Effector memory CD4-positive, alpha-beta T cell (primary cell): ENCODE measurements around the gene CCDC85B.

ENCODE experiments used
- DNase-seq, 3 donors: peaks; one replicate each; pipeline ENCODE4 v3.0.0-alpha.2; 2020
- H3K27ac ChIP-seq: 2 replicates; pipeline ENCODE4 v1.7.0; 2013; ENCODE audit warnings: mild to moderate bottlenecking, low read length, moderate library complexity; ENCODE audit not compliant: insufficient read depth, poor library complexity, severe bottlenecking
- H3K27me3 ChIP-seq: replicated peaks from 2 replicates; pipeline ENCODE4 v1.7.0; 2013; ENCODE audit warnings: mild to moderate bottlenecking, low read length; ENCODE audit not compliant: insufficient read depth, control insufficient read depth, poor library complexity, severe bottlenecking
- H3K36me3 ChIP-seq: 2 replicates; pipeline ENCODE4 v1.7.0; 2013; ENCODE audit warnings: mild to moderate bottlenecking, low read length, moderate library complexity; ENCODE audit not compliant: control insufficient read depth, insufficient read depth
- H3K4me1 ChIP-seq: 2 replicates; pipeline ENCODE4 v1.7.0; 2013; ENCODE audit warnings: low read length, mild to moderate bottlenecking; ENCODE audit not compliant: control insufficient read depth, insufficient read depth, poor library complexity, severe bottlenecking
- H3K4me3 ChIP-seq: 2 replicates; pipeline ENCODE4 v1.7.0; 2013; ENCODE audit warnings: low read length, low read depth, mild to moderate bottlenecking; ENCODE audit not compliant: insufficient read depth, poor library complexity, severe bottlenecking
- H3K9me3 ChIP-seq: 2 replicates; pipeline ENCODE4 v1.7.0; 2013; ENCODE audit warnings: mild to moderate bottlenecking, low read length, moderate library complexity; ENCODE audit not compliant: control insufficient read depth

CCDC85B gene

DNA sequence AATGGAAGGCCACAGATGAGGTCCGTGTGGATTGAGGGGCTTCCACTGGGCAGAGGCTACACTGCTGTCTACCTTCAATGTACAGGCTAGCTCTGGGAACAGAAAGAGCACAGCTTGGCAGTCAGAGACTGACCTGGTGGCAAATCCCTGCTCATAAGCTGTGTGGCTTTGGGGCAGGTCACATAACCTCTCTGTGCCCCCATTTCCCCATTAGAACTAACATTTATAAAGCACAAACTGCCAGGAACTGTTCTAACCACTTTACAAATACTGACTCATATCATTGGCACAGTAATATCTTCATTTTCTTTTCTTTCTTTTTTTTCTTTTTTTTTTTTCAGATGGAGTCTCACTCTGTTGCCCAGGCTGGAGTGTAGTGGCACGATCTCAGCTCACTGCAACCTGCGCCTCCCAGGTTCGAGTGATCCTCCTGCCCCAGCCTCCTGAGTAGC is 6.6 kb downstream of the CCDC85B start:
- Histone ChIP-seq H3K4me1 (peaks cover 43% of the 10 kb centered on the region), H3K4me3 (no peak overlapping the region), H3K36me3 (no peaks in the 10 kb centered on the region), H3K27me3 (peaks cover 11% of the 10 kb centered on the region), H3K27ac (no peak overlapping the region), H3K9me3 (no peaks in the 10 kb centered on the region)
- no peak for DNase-seq

DNA sequence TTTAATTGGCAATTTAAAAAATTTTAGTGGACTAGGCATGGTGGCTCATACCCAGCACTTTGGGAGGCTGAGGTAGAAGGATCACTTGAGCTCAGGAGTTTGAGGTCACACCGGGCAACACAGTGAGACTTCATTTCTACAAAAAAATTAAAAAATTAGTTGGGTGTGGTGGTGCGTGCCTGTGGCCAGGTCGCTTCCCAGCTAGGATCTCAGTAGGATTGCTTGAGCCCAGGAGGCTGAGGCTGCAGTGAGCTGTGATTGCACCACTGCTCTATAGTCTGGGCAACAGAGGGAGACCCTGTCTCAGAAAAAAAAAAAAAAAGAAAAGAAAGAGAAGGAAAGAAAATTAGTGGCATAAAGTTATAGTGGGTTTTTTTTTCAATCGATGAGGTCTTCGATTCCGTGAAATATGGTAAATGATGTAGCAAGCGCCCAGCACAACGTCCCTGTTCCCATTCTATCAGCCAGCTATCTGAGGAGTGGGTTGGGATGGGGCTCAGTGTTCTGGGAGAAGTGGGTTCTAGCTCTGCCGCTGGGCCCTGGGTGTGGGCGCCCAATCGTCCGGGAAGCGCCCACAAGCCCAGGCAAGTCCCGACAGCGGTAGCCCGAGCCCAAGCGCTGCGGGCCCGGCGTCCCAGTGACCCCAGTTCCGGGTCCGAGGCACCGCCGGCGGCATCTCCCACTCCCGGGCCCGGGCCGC is 8.3 kb downstream of the CCDC85B start:
- Histone ChIP-seq H3K4me3 (peak overlapping the region; percentile 54), H3K27ac (no peak overlapping the region), H3K4me1 (peaks cover 26% of the 10 kb centered on the region), H3K27me3 (peaks cover 11% of the 10 kb centered on the region), H3K36me3 (no peaks in the 10 kb centered on the region), H3K9me3 (no peaks in the 10 kb centered on the region)
- DNase-seq, result no peak

DNA sequence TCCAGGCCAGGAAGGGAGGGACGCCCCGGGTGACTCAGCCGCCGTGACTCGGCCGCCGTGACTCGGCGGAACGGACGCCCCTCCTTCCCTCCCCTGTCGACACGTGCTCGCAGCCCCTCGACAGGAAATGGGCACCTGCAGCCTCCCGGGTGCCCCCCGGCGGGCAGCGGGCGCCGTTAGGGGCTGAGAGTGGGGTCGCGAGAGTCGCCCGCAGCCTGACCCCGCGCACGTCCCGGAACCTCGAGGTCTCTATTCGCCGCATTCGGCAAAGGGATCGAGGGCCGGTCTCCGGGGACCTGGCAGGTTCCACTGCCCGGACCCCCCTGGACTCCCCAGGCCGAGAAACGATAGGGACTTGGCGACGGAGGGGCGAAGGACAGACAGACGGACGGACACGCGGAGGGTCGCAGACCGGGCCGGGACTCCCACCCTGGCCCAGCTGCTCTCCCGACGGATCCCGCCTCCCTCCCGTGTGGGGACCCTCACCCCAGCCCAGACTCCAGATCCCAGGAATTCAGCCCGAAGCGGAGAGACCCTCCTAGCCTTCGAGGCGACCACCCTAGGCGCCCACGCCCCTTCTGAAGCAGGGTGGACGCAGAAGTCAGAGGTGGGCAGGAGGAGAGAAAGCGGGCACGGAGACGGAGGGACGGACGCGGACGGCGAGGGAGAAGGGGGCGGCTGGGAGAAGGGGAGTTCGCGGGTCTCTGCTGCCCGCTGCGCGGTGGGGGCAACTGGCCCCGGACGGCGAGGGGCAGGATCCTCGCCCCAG is 9.1 kb downstream of the CCDC85B start:
- H3K4me3 ChIP-seq, result peak overlapping the region; percentile 54
- H3K27me3 ChIP-seq, result peaks cover 11% of the 10 kb centered on the region
- peaks cover 19% of the 10 kb centered on the region for H3K4me1 ChIP-seq
- no peaks in the 10 kb centered on the region for H3K9me3 ChIP-seq
- peak overlapping the region; percentile 26 for H3K27ac ChIP-seq
- peak; percentile 44 to 46 (median 45) for DNase-seq
- H3K36me3 ChIP-seq, result no peaks in the 10 kb centered on the region

DNA sequence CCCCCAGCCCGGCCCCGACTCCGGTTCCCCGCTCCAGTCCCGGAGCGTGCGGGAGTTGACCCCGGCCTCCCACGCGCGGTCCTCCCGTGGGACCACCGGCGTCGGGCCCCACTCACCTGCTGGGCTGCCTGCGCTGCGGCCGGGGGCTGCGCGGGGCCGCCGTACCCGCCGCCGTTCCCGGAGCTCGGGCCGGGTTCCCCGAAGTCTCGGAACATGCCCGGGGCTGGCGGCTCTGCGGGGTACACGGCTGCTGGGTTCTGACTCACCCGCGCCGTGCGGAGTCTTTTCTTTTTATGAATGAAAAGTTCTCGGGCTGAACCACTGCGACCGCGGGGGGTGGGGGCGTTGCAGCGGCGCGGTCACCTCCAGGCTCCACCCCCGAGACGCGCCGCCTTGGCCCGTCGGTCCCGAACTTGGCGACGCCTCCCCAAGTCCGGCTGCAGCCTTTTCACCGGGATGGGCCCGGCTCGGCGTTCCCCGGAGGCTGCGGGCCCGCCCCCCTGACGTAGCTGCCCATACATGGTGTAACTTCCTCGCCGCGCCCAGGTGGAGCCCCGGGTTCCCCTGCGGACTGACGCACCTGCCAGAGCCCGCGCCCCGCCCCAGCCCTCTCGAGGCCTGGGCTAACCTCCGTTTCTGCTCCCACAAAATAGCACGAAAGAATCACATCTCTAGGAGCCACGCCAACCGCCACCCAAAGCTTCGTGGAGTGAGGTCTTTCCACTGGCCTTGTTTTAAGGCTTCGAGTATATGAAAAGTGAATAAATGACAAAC is 9.8 kb downstream of the CCDC85B start, which contains the start of gene FOSL1:
FOSL1 (minus strand) TSS at position 264 of the 774 bp plus-strand sequence; CDS start at position 215, 49 bp downstream.
- Histone ChIP-seq H3K9me3 (no peaks in the 10 kb centered on the region), H3K4me1 (peaks cover 19% of the 10 kb centered on the region), H3K36me3 (no peaks in the 10 kb centered on the region), H3K27me3 (peaks cover 11% of the 10 kb centered on the region), H3K27ac (peak within 1 kb of the TSS; percentile 26), H3K4me3 (peak within 1 kb of the TSS; percentile 54)
- DNase-seq, result peak; percentile 94 to 96 (median 94)

DNA sequence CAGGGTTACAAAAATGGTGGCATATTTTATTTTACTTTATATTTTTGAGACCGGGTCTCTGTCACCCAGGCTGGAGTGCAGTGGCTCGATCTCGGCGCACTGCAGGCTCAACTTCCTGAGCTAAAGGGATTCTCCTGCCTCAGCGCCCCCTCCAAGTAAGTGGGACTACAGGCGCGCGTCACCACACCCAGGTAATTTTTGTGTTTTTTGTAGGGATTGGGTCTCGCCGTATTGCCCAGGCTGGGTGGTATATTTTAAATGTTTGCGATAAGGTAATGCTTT is 10.4 kb downstream of the CCDC85B start:
- Histone ChIP-seq H3K27me3 (peaks cover 11% of the 10 kb centered on the region), H3K27ac (no peak overlapping the region), H3K36me3 (no peaks in the 10 kb centered on the region), H3K9me3 (no peaks in the 10 kb centered on the region), H3K4me1 (peaks cover 19% of the 10 kb centered on the region), H3K4me3 (no peak overlapping the region)
- DNase-seq, result no peak

DNA sequence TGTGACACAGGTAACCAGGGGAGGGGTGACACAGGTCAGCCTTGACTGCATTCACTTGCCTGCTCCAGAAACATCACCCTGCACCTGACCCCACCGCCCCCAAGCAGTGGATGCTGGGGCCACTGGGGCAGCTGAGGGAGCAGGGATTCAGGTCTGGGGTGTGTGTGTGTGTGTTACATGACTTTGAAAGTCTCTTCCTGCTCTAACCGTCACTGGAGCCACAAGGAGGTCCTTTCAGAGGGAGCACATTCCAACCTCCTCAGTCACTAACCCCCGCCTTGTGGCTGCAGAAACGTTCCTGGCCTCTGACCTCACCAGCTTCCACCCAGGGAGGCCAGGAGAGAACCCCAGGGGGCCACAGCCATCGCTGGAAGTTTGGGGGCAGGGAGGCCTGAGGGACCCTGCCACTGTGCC is 12.6 kb downstream of the CCDC85B start:
- Histone ChIP-seq H3K27ac (no peak overlapping the region), H3K36me3 (no peaks in the 10 kb centered on the region), H3K27me3 (peaks cover 11% of the 10 kb centered on the region), H3K4me3 (no peak overlapping the region), H3K9me3 (no peaks in the 10 kb centered on the region), H3K4me1 (peaks cover 19% of the 10 kb centered on the region)
- DNase-seq, result no peak

DNA sequence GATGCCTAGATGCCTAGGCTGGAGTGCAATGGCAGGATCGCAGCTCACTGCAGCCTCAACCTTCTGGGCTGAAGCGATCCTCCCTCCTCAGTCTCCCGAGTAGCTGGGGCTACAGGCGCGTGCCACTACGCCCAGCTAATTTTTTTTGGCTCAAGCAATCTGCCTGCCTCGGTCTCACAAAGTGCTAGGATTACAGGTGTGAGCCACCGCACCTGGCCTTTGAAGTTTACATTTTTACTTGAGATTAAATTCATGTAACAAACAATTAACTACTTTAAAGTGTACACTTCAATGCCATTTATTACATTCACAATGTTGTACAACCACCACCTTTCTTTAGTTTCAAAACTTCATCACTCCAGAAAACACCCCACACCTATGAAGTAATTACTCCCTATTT is 13.2 kb downstream of the CCDC85B start:
- Histone ChIP-seq H3K27me3 (peaks cover 11% of the 10 kb centered on the region), H3K27ac (no peak overlapping the region), H3K36me3 (no peaks in the 10 kb centered on the region), H3K4me1 (peaks cover 18% of the 10 kb centered on the region), H3K9me3 (no peaks in the 10 kb centered on the region), H3K4me3 (no peak overlapping the region)
- no peak for DNase-seq

DNA sequence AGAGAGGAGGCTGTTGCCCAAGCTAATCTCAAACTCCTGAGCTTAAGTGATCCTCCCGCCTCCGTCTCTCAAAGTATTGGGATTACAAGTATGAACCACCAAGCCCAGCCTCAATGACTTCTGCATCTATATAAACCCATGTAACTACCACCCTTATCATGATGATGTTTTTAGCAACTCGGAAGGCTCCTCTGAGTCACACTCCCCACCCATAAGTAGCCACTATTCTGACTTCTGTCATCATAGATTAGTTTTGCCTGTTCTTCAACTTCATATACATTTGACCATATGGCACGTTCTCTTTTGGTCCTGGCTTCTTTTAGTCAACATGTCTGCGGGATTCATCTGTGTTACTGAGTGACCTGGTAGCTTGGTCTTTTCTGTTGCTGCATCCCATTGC is 16.1 kb downstream of the CCDC85B start:
- H3K36me3 ChIP-seq, result no peaks in the 10 kb centered on the region
- no peak overlapping the region for H3K4me3 ChIP-seq
- no peaks in the 10 kb centered on the region for H3K4me1 ChIP-seq
- no peaks in the 10 kb centered on the region for H3K9me3 ChIP-seq
- H3K27me3 ChIP-seq, result no peaks in the 10 kb centered on the region
- no peak for DNase-seq
- no peak overlapping the region for H3K27ac ChIP-seq

DNA sequence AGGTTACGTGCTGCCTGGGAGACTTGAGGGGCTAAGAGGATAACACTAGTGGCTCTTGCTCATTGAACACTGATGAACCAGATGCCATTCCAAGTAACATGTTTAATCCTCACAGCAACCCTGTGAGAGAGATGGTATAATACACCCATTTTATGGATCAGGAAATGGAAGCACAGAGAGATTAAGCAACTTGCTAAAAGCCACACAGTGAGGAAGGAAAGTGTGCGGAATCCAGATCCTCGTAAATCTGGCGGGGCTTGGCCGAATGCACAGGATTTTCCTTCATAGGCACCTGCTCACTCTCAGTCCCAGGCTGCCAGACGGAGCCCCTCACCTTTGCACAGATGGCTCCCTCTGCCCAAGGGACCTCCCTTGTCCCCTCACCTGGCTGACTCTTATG is 17.4 kb downstream of the CCDC85B start:
- Histone ChIP-seq H3K9me3 (no peaks in the 10 kb centered on the region), H3K4me3 (no peak overlapping the region), H3K27me3 (no peaks in the 10 kb centered on the region), H3K4me1 (no peaks in the 10 kb centered on the region), H3K36me3 (no peaks in the 10 kb centered on the region), H3K27ac (no peak overlapping the region)
- DNase-seq, result no peak
